NCI-H2171 treated with DMSO at 0.1 percent for 48 hours (cell line): ENCODE results near the gene METTL16.
"Not testable (repeated sequence)": the region's sequence is repeated elsewhere in the genome, so short reads cannot be mapped to it uniquely, and the experiment has no call there.

ENCODE experiments used
- DNase-seq: peaks from one replicate; lab custom pipeline; 2025; lab: John Stamatoyannopoulos, UW

Gene METTL16

DNA sequence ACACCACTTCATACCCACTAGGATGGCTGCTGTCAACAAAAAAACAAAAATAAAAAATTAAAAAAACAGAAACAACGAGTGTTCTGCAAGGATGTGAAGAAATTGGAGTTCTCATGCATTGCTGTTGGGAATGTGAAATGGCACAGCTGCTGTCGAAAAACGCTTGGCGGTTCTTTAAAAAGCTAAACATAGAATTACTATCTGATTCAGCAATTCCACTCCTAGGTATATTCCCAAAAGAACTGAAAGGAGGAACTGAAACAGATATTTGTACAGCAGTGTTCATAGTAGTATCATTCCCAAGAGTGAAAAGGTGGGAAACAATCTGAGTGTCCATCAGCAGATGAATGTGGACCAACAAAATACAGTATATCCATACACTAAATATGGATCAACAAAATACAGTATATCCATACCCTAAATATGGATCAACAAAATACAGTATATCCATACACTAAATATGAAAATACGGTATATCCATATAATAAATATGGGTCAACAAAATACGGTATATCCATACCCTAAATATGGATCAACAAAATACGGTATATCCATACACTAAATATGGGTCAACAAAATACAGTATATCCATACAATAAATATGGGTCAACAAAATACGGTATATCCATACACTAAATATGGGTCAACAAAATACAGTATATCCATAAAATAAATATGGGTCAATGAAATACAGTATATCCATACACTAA, 8.7 kb downstream of the METTL16 start:
- DNase-seq: no peak

DNA sequence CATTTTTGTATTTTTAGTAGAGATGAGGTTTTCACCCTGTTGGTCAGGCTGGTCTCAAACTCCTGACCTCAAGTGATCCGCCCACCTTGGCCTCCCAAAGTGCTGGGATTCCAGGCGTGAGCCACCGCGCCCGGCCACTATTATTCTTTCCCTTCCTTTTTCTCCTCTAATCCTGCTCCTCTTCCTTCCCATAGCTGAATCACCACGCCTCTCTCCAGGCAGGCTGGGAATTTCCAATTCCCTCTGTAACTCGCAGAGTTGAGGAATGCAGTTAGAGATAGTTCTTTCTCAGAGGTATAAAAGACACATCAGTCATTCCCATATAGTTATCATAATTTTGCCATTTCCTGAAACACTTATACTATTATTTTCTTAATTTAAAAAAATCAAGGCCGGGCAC, 11.2 kb downstream of the METTL16 start:
- DNase-seq: no peak

DNA sequence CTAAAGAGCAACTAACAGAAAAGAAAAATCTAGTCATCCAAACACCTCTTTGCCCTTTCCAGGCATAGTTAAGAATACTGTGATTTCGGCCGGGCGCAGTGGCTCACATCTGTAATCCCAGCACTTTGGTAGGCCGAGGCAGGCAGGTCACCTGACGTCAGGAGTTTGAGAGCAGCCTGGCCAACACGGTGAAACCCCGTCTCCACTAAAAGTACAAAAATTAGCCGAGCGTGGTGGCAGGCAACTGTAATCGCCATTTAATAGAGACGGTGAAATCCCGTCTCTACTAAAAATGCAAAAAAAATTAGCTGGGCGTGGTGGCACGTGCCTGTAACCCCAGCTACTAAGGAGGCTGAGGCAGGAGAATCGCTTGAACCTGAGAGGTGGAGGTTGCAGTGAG, 22.4 kb downstream of the METTL16 start:
- not testable (repeated sequence) for DNase-seq

DNA sequence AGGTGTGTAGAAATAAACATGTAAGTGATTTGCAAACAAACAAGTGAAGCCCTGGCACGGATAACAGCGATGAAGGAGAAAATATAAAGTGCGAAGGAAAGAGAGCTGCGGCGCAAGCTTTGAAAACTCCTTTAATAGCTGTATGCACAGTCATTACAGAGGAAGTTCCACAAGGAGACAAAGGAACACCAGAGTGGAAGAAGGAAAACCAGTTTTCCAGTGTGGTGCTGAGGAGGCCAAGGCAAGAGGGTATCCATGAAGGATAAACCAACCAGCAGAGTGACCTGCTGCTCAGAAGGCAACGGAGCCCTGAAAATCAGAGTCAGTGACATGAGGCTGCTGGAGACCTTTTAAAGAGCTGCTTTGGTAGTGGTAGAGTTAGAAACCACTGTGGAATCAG, 24.4 kb downstream of the METTL16 start:
- DNase-seq: no peak

- DNase-seq: not testable (repeated sequence)
Measured at GRCh38 chr17:2486709-2487108, 25.0 kb downstream of the METTL16 start.

- DNase-seq: no peak
Measured at GRCh38 chr17:2485970-2486369, 25.7 kb downstream of the METTL16 start.

DNA sequence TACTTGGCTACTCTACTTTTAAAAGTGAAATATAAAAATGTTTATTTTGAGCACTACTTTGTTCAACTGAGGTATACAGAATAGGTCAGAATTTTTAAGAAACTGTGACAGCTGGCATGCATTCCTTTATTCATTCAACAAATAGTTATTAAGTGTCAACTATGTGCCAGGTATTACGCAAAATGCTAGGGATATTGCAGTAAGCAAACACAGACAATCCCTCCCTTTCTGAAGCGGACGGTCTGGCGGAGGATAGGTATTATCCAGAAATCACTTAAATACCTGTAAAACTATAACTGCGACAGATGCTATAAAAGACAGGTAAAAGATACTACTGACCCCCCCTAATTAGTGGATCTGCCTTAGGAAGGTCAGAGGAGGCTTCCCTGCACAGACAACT, 26.1 kb downstream of the METTL16 start:
- peak; percentile 76 for DNase-seq

DNA sequence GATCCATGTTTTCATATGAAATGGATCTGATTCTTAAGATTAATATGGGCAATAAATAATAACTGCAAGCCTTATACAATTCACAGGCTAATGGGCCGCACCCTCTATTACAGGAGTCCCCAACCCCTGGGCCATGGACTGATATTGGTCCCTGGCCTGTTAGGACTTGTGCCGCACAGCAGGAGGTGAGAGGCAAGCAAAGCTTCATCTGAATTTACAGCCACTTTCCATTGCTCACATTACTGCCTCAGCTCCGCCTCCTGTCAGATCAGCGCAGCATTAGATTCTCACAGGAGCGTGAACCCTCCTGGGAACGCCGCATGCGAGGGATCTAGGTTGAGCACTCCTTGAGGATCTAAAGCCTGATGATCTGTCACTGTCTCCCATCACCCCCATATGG, 26.8 kb downstream of the METTL16 start:
- DNase-seq: peak; percentile 98

GRCh38 chr17:2483084-2483483, 28.6 kb downstream of the METTL16 start:
- no peak for DNase-seq

- no peak for DNase-seq
Measured at GRCh38 chr17:2482218-2482617, 29.5 kb downstream of the METTL16 start.

- DNase-seq: no peak
Measured at GRCh38 chr17:2481760-2482159, 29.9 kb downstream of the METTL16 start.

- no peak for DNase-seq
Measured at GRCh38 chr17:2478458-2478857, 33.2 kb downstream of the METTL16 start.

GRCh38 chr17:2475056-2475455, 36.6 kb downstream of the METTL16 start:
- DNase-seq: no peak

DNA sequence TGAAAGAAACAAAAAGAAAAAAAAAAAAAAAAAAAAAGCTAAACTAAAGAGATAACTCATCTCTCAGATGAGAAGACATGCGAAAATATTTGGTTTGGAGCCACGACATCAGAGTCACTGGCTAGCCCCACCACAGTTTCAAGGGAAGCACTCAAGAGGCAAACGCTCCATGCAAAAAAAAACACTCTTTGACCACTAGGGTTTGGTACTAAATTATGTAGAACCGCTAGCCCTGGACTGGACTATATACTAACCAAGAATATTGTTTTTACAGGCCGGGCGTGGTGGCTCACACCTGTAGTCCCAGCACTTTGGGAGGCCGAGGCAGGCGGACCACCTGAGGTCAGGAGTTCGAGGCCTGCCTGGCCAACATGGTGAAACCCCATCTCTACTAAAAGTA, 37.3 kb downstream of the METTL16 start:
- no peak for DNase-seq

DNA sequence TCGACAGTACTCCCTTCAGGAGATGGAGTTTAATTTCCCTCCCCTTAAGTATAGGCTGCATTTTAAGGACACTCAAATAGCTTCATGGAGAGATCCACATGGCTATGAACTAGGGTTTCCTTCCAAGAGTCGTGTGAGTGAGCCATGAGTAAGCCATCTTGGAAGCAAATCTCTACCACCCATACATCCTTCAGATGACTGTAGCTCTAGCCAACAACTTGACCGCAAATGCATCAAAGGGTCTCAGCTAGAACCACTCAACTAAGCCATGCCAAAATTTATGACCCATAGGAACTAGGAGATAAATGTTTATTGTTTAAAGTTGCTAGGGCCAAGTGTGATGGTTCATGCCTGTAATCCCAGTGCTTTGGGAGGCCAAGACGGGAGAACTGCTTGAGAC, 43.4 kb downstream of the METTL16 start:
- no peak for DNase-seq

- no peak for DNase-seq
Measured at GRCh38 chr17:2466931-2467330, 44.8 kb downstream of the METTL16 start.

GRCh38 chr17:2462481-2462880, 49.2 kb downstream of the METTL16 start:
- DNase-seq: peak; percentile 92

DNA sequence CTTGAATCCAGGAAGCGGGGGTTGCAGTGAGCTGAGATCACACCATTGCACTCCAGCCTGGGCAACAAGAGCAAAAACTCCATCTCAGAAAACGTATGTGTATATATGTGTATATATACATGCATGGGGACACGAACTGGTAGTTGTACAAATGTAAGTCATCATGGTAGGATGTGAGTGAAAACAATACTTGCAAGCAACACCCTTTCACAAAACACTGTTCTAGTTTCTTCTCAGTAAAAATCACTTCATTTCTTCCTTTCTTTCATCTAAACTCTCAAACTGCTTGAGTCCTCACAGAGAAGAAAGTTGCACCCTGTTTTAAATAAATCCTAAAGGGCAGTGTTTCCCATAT, 51.8 kb downstream of the METTL16 start:
- DNase-seq: no peak

GRCh38 chr17:2457913-2458312, 53.8 kb downstream of the METTL16 start:
- DNase-seq: no peak

DNA sequence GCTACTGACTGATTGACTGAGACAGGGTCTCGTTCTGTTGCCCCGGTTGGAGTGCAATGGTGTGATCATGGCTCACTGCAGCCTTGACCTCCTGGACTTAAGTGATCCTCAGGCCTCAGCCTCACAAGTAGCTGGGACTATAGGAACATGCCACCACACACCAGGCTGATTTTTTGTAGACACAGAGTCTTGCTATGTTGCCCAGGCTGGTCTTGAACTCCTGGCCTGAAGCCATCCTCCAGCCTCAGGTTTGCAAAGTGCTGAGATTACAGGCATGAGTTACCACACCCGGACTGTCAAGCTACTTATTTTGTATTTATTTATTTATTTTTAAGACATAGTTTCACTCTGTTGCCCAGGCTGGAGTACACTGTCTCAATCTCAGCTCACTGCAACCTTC, 55.2 kb downstream of the METTL16 start:
- DNase-seq: no peak

- peak; percentile 90 for DNase-seq
Measured at GRCh38 chr17:2455956-2456355, 55.7 kb downstream of the METTL16 start.

- DNase-seq: no peak
Measured at GRCh38 chr17:2453866-2454265, 57.8 kb downstream of the METTL16 start.

DNA sequence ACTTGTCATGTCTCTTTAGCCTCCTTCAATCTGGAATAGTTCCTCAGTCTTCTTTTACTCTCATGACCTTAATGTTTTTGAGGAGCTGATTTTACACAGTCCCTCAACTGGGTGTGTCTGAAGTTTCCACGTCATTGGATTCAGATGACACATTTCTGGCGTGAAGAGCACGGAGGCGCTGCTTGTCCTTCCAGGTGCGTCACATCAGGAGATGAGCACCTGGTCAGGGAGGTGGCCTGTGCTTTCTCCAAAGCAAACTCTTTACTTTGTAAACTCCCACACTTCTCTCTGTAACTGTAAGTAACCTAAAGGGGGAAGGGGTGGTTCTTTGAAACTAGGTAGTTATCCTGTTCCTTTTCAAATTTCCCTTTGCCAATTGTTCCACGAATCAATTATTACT, 58.4 kb downstream of the METTL16 start:
- DNase-seq: no peak

DNA sequence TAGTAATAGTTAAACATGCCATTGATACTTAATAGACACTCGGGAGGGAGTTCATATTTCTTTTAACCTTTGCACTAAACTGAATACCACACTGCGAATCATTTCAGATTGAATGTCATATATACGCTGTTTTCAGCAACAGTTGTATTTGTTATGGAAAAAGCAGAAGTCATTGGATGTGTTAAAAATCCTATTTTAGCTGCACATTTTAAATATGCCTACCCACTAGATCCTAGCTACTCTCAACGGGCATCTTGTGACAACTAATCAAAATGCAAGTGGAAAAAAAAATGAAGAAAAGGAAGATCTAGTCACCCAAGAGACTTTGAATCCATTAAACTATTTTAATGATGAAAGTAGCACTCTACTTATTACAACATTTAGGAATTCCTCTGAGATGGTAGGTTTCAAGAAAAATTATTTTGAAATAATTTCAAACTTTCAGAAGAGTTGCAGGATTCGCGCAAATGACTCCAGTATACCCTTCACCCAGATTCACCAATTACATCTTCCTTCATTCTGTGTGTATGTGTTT, 59.4 kb downstream of the METTL16 start:
- no peak for DNase-seq
